Measurements from ENCODE around the gene MARCKSL1. TPM values are rescaled to one million over a fixed set of nuclear protein-coding genes. Genes with fewer than 3 reads are reported as not detected.

Gene MARCKSL1
- total and polyA plus RNA-seq, 2 of the 13 experiments (the other 11 are each of a cell fraction or from before 2014, with no cell fraction given), result 81.9 to 155 TPM

DNA sequence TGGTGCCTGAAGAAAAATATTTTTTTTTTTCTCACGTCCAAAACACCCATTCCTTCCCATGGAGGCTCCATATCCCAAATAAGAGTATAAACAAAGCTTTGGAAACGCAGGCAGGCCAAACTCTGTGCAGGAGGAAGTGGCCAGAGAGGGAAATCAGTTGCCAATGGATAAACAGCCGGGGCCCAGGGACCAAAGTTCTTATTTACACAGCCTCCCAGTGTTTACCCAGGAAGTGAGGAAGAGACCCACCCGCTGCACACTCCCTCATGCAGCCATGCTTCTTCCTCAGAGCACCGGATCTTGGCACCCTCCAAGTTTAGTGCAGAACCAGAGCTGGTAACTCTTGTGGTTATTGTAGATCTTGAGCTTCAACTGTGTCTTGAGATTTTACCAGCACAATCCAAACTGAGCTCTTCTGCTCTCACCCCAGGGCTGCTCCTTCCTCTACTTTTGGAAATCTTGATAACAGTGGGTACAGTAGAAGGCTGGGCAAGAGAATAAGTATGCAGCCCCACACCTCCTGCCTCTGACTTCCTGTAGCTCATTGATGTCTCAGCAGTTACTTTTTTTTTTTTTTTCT lies 14.2 kb downstream of the MARCKSL1 start (continued):
- TF ChIP-seq DDIT3 (CRISPR knock-in tag; IDR thresholded peaks at IDR 0.05), result no peak
- TF ChIP-seq, protein P1, sequence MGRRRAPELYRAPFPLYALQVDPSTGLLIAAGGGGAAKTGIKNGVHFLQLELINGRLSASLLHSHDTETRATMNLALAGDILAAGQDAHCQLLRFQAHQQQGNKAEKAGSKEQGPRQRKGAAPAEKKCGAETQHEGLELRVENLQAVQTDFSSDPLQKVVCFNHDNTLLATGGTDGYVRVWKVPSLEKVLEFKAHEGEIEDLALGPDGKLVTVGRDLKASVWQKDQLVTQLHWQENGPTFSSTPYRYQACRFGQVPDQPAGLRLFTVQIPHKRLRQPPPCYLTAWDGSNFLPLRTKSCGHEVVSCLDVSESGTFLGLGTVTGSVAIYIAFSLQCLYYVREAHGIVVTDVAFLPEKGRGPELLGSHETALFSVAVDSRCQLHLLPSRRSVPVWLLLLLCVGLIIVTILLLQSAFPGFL (CRISPR knock-in tag; IDR thresholded peaks at IDR 0.05), result no peak
- TF ChIP-seq SATB2 (CRISPR knock-in tag; IDR thresholded peaks at IDR 0.05), result no peak
- TF ChIP-seq KMT2B (CRISPR knock-in tag; IDR thresholded peaks at IDR 0.05), result peak; percentile 16; the same call in 1 of the 2 replicates
- TF ChIP-seq GRHL1 (CRISPR knock-in tag; conservative IDR thresholded peaks at IDR 0.05), result no peak
- peak; percentile 81; the same call in 1 of the 2 replicates for TF ChIP-seq ZNF792 (CRISPR knock-in tag; IDR thresholded peaks at IDR 0.05)
- TF ChIP-seq ZNF780A (CRISPR knock-in tag; IDR thresholded peaks at IDR 0.05), result no peak
- TF ChIP-seq, protein P2, sequence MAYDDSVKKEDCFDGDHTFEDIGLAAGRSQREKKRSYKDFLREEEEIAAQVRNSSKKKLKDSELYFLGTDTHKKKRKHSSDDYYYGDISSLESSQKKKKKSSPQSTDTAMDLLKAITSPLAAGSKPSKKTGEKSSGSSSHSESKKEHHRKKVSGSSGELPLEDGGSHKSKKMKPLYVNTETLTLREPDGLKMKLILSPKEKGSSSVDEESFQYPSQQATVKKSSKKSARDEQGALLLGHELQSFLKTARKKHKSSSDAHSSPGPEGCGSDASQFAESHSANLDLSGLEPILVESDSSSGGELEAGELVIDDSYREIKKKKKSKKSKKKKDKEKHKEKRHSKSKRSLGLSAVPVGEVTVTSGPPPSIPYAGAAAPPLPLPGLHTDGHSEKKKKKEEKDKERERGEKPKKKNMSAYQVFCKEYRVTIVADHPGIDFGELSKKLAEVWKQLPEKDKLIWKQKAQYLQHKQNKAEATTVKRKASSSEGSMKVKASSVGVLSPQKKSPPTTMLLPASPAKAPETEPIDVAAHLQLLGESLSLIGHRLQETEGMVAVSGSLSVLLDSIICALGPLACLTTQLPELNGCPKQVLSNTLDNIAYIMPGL (CRISPR knock-in tag; IDR thresholded peaks at IDR 0.05; ENCODE audit: borderline replicate concordance in 1 of 2, low read depth in 1 of 2), result no peak
- TF ChIP-seq ISL2 (CRISPR knock-in tag; IDR thresholded peaks at IDR 0.05), result no peak
- TF ChIP-seq, protein P3, sequence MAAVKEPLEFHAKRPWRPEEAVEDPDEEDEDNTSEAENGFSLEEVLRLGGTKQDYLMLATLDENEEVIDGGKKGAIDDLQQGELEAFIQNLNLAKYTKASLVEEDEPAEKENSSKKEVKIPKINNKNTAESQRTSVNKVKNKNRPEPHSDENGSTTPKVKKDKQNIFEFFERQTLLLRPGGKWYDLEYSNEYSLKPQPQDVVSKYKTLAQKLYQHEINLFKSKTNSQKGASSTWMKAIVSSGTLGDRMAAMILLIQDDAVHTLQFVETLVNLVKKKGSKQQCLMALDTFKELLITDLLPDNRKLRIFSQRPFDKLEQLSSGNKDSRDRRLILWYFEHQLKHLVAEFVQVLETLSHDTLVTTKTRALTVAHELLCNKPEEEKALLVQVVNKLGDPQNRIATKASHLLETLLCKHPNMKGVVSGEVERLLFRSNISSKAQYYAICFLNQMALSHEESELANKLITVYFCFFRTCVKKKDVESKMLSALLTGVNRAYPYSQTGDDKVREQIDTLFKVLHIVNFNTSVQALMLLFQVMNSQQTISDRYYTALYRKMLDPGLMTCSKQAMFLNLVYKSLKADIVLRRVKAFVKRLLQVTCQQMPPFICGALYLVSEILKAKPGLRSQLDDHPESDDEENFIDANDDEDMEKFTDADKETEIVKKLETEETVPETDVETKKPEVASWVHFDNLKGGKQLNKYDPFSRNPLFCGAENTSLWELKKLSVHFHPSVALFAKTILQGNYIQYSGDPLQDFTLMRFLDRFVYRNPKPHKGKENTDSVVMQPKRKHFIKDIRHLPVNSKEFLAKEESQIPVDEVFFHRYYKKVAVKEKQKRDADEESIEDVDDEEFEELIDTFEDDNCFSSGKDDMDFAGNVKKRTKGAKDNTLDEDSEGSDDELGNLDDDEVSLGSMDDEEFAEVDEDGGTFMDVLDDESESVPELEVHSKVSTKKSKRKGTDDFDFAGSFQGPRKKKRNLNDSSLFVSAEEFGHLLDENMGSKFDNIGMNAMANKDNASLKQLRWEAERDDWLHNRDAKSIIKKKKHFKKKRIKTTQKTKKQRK (IDR thresholded peaks at IDR 0.05; ENCODE audit: low read length), result no peak
- no peak for TF ChIP-seq ZNF333 (CRISPR knock-in tag; IDR thresholded peaks at IDR 0.05; ENCODE audit: borderline replicate concordance)
- peak; percentile 77; the same call in 1 of the 2 replicates for TF ChIP-seq ZNF205 (CRISPR knock-in tag; IDR thresholded peaks at IDR 0.05)
- TF ChIP-seq, protein P4, sequence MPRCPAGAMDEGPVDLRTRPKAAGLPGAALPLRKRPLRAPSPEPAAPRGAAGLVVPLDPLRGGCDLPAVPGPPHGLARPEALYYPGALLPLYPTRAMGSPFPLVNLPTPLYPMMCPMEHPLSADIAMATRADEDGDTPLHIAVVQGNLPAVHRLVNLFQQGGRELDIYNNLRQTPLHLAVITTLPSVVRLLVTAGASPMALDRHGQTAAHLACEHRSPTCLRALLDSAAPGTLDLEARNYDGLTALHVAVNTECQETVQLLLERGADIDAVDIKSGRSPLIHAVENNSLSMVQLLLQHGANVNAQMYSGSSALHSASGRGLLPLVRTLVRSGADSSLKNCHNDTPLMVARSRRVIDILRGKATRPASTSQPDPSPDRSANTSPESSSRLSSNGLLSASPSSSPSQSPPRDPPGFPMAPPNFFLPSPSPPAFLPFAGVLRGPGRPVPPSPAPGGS (CRISPR knock-in tag; IDR thresholded peaks at IDR 0.05), result peak; percentile 67; the same call in 1 of the 2 replicates
- no peak for TF ChIP-seq AGO2 (optimal IDR thresholded peaks at IDR 0.05; ENCODE audit: low read depth, low read length)
- TF ChIP-seq ELF1 (CRISPR knock-in tag; IDR thresholded peaks at IDR 0.05), result peak; percentile 69
- TF ChIP-seq CSRNP2 (CRISPR knock-in tag; conservative IDR thresholded peaks at IDR 0.05; ENCODE audit: low read depth), result no peak
- no peak for TF ChIP-seq ZSCAN20 (CRISPR knock-in tag; IDR thresholded peaks at IDR 0.05; ENCODE audit: borderline replicate concordance)
- no peak for TF ChIP-seq ZNF772 (CRISPR knock-in tag; IDR thresholded peaks at IDR 0.05)

Data from HepG2 (cell line).